BE2C (cell line): ENCODE measurements around the gene SHE.

Experiments
- DNase-seq: peaks from one replicate; pipeline ENCODE4 v3.0.0-alpha.2; 2020
- H3K27me3 ChIP-seq: fragments of 250-450 bp; sonication (Bioruptor Pico); 2 replicates; pipeline ENCODE4 v1.5.1; 2020; ENCODE audit warnings: mild to moderate bottlenecking
- H3K36me3 ChIP-seq: fragments of 250-450 bp; sonication (Bioruptor Pico); 2 replicates; pipeline ENCODE4 v1.5.1; 2020; ENCODE audit warnings: mild to moderate bottlenecking
- H3K4me1 ChIP-seq: fragments of 250-450 bp; sonication (Bioruptor Pico); 2 replicates; pipeline ENCODE4 v1.5.1; 2020
- H3K4me3 ChIP-seq: 2 replicates; pipeline ENCODE4 v1.5.1; 2011; ENCODE audit warnings: low read depth, low read length
- H3K9me3 ChIP-seq: fragments of 250-450 bp; sonication (Bioruptor Pico); 2 replicates; pipeline ENCODE4 v1.5.1; 2020
- CTCF ChIP-seq: IDR thresholded peaks from 2 replicates; pipeline ENCODE4 v1.5.1; 2012; ENCODE audit warnings: mild to moderate bottlenecking, low read depth, low read length

Gene SHE

GRCh38 chr1:154485910-154486496 is 16.2 kb downstream of the SHE start:
- Histone ChIP-seq H3K36me3 (no peaks in the 10 kb centered on the region), H3K4me1 (peaks cover 3% of the 10 kb centered on the region; the same call in 1 of the 2 replicates), H3K9me3 (no peaks in the 10 kb centered on the region), H3K4me3 (no peak overlapping the region), H3K27me3 (no peaks in the 10 kb centered on the region)
- DNase-seq, result no peak
- TF ChIP-seq CTCF, result no peak

GRCh38 chr1:154485106-154485505 is 17.1 kb downstream of the SHE start:
- no peak for TF ChIP-seq CTCF
- H3K27me3 ChIP-seq, result no peaks in the 10 kb centered on the region
- H3K4me1 ChIP-seq, result peaks cover 7% of the 10 kb centered on the region
- H3K36me3 ChIP-seq, result no peaks in the 10 kb centered on the region
- DNase-seq, result no peak
- H3K9me3 ChIP-seq, result no peaks in the 10 kb centered on the region
- no peak overlapping the region for H3K4me3 ChIP-seq

GRCh38 chr1:154483941-154484803 is 18.0 kb downstream of the SHE start:
- H3K27me3 ChIP-seq, result no peaks in the 10 kb centered on the region
- DNase-seq, result no peak
- H3K9me3 ChIP-seq, result no peaks in the 10 kb centered on the region
- TF ChIP-seq CTCF, result no peak
- H3K4me1 ChIP-seq, result peaks cover 14% of the 10 kb centered on the region
- H3K4me3 ChIP-seq, result no peak overlapping the region
- H3K36me3 ChIP-seq, result no peaks in the 10 kb centered on the region

GRCh38 chr1:154481053-154481452 is 21.2 kb downstream of the SHE start:
- Histone ChIP-seq H3K36me3 (no peaks in the 10 kb centered on the region), H3K27me3 (no peaks in the 10 kb centered on the region), H3K4me1 (peaks cover 16% of the 10 kb centered on the region), H3K4me3 (no peak overlapping the region), H3K9me3 (no peaks in the 10 kb centered on the region)
- 0 out of 2 replicates have a peak, but pooled peaks have one; percentile 12 for TF ChIP-seq CTCF
- DNase-seq, result no peak

- peak; percentile 98 for TF ChIP-seq CTCF
- Histone ChIP-seq H3K9me3 (no peaks in the 10 kb centered on the region), H3K36me3 (no peaks in the 10 kb centered on the region), H3K27me3 (no peaks in the 10 kb centered on the region), H3K4me3 (no peak overlapping the region), H3K4me1 (peaks cover 16% of the 10 kb centered on the region)
- peak; percentile 73 for DNase-seq
These were observed 22.3 kb downstream of the SHE start for GRCh38 chr1:154479764-154480421.
